Endometrial microvascular endothelial cells (primary cell): ENCODE data around the gene LINC00632. TPM values are rescaled to one million over a fixed set of nuclear protein-coding genes. Genes with fewer than 3 reads are reported as not detected.
"Not testable (repeated sequence)": the region's sequence is repeated elsewhere in the genome, so short reads cannot be mapped to it uniquely, and the experiment has no call there.

Experiments used
- in situ Hi-C: cut with HindIII; loops from 2 replicates; pipeline ENCODE4 v1.10.0; 2017; ENCODE audit warnings: low sequenced_read_pairs, low pct_unique_long_range_greater_than_20kb; ENCODE audit errors: inconsistent ontology term
- total RNA-seq: library from RNA; depleted of rRNA; stranded (reverse); fragments of >200 nt; gene quantifications from one replicate; pipeline ENCODE4 v1.2.3, GENCODE V29; 2015; ENCODE audit errors: inconsistent ontology term

Gene LINC00632
- total RNA-seq = 0.46 TPM

GRCh38 chrX:140709421-140709846 is at the start of gene LINC00632:
LINC00632 (plus strand) TSS chrX:140709759.
- in situ Hi-C loops = no loop called here

- in situ Hi-C loops = no loop called here
Measured at GRCh38 chrX:140661643-140662042, 47.9 kb upstream of the LINC00632 start.

GRCh38 chrX:140664939-140665338 is 44.6 kb upstream of the LINC00632 start:
- in situ Hi-C loops = no loop called here

- in situ Hi-C loops = no loop called here
Measured at GRCh38 chrX:140672840-140673731, 36.5 kb upstream of the LINC00632 start.

GRCh38 chrX:140687706-140688105 is 21.9 kb upstream of the LINC00632 start:
- in situ Hi-C loops = no loop called here

GRCh38 chrX:140691596-140691995 is 18.0 kb upstream of the LINC00632 start:
- in situ Hi-C loops = not testable (repeated sequence)

GRCh38 chrX:140697618-140698017 is 11.9 kb upstream of the LINC00632 start:
- in situ Hi-C loops = no loop called here

GRCh38 chrX:140701480-140701879 is 8.1 kb upstream of the LINC00632 start:
- in situ Hi-C loops = no loop called here

GRCh38 chrX:140710710-140711109 is 1.2 kb downstream of the LINC00632 start:
- in situ Hi-C loops = no loop called here

GRCh38 chrX:140711894-140712293 is 2.3 kb downstream of the LINC00632 start:
- in situ Hi-C loops = no loop called here

- in situ Hi-C loops = no loop called here
Measured at GRCh38 chrX:140712413-140713173, 3.0 kb downstream of the LINC00632 start.

GRCh38 chrX:140713174-140713539 is 3.6 kb downstream of the LINC00632 start:
- in situ Hi-C loops = no loop called here

GRCh38 chrX:140715787-140716186 is 6.2 kb downstream of the LINC00632 start:
- in situ Hi-C loops = no loop called here

GRCh38 chrX:140723121-140723715 is 13.7 kb downstream of the LINC00632 start:
- in situ Hi-C loops = no loop called here

- in situ Hi-C loops = no loop called here
Measured at GRCh38 chrX:140724309-140724708, 14.8 kb downstream of the LINC00632 start.

GRCh38 chrX:140724736-140725135 is 15.2 kb downstream of the LINC00632 start:
- in situ Hi-C loops = no loop called here

- in situ Hi-C loops = no loop called here
Measured at GRCh38 chrX:140725500-140725899, 15.9 kb downstream of the LINC00632 start.

- in situ Hi-C loops = no loop called here
Measured at GRCh38 chrX:140733766-140734342, 24.3 kb downstream of the LINC00632 start.

- in situ Hi-C loops = no loop called here
Measured at GRCh38 chrX:140744085-140744484, 34.5 kb downstream of the LINC00632 start.
